HG02759 (cell line): ENCODE results near the gene F2.

Source experiments
- ATAC-seq: cut with Tn5 transposase; IDR thresholded peaks from one replicate; pipeline ENCODE4 v1.9.1; 2021; ENCODE audit warnings: mild to moderate bottlenecking, moderate library complexity; ENCODE audit not compliant: unreplicated experiment

Gene F2

DNA sequence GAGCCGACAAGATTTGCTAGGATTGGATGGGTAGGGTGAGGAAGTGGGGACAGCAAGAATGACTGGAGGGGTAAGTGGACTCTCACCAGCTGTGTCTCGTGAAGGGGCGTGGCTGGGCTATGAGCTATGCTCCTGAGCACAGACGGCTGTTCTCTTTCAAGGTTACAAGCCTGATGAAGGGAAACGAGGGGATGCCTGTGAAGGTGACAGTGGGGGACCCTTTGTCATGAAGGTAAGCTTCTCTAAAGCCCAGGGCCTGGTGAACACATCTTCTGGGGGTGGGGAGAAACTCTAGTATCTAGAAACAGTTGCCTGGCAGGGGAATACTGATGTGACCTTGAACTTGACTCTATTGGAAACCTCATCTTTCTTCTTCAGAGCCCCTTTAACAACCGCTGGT is 19.9 kb downstream of the F2 start:
- ATAC-seq = no peak

DNA sequence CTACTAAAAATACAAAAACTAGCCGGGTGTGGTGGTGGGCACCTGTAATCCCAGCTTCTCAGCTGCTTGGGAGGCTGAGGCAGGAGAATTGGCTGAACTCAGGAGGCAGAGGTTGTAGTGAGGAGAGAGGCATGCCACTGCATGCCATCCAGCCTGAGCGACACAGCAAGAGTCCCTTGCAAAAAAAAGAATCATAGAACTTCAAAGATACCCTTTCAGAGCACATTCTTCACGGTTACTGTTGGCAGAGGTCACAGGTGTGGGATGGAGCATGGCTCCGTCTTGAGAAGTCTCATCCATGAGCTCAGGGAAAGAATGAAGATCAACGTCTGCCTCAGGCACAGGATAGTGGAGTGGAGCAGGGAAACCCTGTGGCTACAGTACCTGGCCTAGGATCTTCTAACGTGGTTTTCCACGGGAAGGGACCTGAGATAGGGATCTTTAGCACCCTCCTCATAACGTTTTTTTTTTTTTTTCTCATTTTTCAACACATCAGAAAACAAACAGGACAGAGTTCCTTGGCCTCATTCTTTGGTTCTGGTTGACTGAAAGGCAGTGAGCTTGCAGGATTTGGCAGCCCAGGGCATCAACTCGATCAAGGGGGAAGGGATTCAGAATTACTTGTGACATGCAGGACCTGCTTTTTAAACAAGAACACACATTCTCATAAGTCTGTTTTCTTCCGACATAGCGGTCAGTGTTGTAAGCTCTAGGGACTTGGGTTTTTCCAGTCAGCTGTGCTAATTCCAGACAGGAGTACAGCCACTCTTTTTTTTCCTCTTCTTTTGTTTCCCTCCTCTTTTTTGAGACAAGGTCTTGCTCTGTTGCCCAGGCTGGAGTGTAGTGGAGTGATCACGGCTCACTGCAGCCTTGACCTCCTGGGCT is 22.8 kb downstream of the F2 start:
- no peak for ATAC-seq

DNA sequence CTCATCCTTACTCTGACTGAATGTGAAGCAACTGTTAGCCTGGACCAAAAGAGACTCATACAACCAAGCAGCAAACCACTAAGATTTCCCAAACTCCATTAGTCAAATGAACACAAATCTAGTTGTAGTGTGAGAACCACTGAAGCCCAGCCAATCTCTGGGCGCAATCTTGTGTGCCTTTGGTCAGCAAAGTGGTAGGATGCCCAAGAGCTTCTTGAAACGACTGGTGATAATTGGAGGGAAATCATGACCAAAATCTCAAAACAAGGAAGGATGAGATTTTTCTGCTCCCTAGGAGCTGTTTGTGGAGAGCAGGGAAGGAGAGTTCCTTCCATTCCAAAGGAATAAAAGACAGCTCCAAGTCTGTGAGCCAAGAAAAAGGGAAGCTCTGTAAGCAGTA is 24.0 kb downstream of the F2 start:
- no peak for ATAC-seq

DNA sequence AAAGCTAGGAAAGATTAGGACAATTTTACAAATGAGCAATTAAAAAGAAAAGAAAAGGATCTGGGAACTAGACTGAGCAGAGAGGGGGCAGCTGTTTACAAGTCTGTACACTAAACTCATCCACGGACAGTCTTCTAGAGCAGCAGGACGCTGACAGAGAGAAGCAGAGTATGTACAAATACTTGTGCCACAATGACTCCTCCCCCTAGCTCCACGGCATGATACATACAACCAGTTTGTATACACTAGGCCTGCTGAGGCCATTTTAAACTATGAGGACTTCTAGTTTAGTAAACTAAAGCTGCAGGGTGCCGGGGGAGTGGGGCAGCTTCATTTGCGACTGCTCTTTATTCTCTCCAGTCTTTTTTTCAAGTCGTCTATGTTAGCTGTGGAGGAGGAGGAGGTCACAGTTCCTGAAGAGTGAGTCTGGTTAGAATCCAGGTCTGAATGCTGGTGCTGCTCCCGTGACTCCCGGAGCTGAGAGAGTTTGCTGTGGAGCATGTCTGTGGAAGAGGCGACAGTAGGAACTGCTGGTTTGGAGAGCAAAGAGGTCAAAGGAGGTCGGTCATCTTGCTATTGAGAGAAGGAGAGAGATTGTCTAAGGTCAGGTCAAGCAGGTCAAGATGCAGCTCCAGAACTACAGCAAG is 24.8 kb downstream of the F2 start:
- no peak for ATAC-seq

DNA sequence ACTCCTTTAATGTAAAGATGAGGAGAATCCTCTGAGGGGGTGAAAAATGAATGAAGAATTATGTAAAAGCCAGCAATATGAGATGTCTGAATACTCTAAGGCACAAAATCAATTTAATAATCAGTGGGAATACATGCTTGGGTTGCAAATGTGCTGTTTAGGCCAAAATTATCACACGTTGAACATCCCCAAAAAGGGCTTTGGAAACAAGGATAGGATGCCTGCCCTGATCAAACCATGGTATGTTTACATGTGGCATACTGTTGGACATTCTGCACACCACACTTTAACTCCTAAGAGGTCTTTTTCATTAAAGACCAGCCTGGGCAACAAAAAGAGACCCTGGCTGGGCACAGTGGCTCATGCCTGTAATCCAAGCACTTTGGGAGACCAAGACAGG is 26.3 kb downstream of the F2 start:
- no peak for ATAC-seq

DNA sequence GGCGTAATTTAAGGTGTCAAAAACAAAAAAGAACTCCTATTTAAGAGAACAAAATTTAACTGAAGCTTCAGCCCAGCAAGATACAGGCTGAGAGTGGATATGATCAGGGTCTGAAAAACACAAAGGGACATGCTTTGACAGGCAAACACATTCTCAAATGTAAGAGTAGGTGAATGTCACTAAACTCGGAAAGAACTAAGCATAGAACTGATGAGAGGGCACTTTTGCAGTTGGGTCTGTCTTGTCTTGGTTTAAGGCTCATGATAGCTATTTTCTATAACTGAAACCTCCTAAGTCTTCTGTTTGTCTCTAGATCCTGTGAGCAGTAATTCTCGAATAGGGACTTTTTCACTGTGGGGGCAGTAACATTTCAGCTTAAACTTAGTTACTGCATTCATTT is 27.0 kb downstream of the F2 start:
- no peak for ATAC-seq

DNA sequence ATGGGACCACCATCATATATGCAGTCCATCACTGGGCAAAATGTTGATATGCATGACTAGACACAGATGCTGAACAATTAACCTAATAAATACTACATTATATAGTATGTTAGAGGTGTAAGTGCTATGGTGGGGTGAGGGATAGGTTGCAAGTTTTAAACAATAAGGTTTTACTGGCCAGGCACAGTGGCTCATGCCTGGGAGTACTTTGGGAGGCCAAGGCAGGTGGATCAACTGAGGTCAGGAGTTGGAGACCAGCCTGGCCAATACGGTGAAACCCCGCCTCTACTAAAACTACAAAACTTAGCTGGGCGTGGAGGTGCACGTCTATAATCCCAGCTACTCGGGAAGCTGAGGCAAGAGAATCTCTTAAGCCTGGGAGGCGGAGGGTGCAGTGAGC is 28.1 kb downstream of the F2 start:
- ATAC-seq = no peak

DNA sequence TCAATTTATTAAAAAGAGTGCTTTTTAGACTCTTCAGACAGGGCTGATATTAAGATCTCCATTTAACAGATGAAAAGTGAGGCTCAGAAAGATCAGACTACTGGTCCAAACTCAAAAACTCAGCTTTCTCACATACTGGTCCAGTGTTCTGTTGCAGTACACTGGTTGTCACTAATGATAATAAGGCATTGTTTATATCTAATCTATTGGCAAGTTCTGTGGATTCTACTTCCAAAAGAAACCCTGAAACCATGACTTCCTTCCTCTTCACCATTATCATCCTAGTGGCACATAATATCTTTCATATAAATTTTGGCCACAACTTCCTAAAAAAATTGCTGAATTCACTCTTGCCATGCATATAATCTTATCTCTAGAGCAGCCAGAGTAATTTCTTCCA is 36.9 kb downstream of the F2 start:
- ATAC-seq = no peak

DNA sequence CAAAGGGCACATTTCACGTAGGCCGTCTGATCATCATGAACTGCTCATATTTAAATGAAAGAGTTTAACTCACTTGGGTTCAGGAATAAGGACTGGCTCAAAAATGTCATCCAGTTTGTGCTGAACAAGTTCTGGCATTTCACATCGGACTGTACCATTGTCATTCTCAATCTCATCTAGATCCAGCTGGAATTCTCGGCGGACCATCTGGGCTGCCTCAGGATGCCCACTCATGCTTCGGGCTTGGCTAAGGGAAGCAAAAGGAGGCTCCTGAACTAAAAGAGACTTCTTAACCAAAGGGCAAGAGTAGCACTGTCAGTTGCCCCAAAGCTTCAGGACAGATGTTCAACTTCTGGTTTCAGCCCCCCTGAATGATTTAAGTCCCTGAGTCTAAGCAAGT is 40.2 kb downstream of the F2 start:
- no peak for ATAC-seq

DNA sequence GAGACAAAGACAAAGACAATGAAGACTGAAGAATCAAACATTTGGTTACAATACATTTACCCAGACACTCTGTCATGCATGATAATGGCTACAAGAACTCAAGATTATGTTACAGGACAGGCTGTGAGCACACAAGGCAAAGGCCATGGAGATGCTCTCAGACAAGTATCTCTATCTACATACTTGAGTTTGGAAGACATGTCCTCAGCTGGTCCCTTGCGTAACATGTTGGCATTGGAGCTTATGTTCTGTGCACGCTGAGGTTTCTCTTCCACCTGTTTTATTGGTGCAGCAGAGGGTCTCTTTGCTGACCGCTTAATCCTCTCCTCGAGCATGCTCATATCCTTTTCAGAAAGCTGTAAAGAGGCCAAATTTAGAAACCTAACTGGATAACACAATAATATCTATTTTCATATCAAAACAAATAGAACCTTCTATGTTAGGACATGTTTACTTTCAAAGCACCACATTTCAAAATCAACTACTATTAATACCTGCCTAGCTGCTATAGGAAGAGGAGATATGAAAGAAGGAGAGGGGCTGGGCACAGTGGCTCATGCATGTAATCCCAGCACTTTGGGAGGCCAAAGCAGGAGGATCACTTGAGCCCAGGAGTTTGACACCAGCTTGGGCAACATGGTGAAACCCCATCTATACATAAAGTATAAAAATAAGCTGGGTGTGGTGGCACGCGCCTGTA is 41.6 kb downstream of the F2 start:
- no peak for ATAC-seq

DNA sequence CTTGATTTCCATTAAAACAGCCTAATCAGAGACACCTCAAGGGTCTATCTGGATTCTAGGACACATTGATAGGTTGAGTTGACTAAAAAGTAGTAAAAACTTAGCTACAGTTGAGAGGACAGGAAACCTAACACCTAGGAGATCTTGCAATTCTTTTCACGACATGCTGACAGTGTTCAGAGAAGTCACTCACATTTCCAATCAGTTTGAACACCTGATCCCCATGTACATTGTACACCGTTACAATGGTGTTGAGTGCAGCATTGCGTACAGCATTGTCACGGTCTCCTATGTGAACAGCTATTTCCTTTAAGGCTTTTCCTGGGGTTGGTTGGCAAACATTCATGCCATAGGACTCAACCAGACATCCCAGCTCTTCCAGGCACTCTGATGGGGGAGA is 42.8 kb downstream of the F2 start:
- ATAC-seq = no peak

DNA sequence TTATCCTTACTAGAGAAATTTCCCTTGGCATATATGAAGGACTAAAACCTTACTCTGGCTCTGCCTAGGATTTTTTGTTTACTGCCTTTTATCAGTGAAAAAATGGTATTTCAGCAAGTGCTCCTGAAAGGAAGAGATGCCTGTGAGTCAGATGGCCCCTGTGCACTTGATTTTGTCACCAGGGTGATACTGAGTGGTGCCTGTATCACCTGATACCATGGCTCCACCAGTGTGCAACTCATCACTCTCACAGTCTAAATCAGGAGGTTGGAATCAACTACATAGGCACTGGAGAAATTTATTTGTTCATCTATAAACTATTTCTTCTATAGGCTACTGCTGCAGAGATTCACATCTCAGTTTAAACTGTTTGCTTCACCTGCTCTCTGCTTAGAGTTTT is 43.2 kb downstream of the F2 start:
- ATAC-seq = no peak

DNA sequence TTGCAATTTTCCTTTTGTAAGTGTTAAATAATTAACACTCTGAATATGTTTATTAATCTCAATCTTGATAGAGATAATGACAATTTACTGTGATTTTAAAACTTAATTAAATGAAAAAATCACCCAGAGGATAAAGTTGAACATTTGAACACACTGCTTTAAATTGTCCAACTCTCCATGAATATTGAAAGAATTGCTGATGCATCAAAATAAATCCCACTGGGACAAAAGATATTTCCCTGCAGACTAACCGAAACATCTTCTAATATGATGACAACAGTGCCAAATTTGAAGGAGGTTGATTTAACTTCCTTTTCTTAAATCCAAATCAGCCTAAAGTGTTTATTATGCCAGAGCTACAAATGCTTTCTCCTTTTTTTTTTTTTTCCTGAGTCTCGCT is 47.6 kb downstream of the F2 start:
- ATAC-seq = no peak

DNA sequence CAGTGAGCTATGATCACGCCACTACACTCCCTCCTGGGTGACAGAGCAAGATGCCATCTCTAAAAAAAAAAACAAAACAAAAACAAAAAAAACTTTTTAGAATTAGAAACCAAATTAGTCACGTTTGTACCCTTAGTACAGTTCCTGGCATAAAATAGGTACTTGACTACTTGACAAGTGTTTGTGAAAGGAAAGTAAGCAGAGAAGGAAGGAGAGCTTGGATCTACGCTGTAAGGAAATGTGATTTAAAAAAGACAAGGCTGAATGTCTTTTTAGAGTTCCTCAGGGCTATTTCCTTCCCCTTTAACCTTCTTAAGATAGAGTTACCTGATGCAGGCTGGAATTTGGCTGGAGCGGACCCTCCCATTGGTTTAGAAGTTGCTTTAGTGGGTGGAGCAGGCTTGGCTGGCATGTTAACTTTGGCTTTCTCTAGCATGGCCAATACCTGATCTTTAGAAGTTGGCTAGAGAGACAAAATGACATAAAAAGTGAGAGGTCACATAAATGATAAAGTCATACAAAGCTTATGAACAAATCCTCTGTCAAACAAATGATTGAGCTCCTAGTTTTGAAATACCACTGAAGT is 50.7 kb downstream of the F2 start:
- no peak for ATAC-seq

DNA sequence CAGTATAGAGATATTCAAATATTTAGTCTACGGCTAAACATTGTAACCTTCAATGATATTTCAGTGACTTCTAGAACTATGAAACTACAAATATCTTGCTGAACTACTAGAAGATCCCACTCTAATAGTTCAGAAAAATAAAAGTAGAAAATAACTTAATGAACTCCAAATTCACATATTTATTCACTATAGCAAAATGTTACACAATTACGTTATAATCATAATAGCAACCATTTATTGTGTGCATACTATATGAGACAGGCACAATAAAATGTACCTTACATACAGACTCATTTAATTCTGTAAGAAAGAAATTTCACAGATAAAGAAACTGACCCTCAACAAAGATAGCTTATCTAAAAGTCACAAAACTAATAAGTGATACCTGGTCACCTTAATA is 57.9 kb downstream of the F2 start:
- no peak for ATAC-seq

DNA sequence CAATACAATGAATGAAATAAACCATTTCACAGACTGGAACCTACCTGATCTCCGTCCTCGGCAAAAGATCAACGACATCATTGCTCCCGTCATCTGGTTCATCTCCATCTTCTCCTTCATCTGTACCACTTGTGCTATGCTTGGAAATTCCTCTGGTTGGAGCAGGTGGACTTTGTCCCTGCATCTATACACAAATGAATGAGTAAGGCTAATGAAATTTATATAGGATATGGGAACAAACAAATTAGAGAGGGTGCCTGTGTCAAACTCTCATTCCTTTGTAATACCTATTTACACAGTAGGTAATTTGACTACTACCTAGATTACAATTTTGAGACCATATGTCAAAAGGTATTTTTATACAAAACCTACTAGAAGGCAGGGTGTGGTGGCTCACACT is 59.4 kb downstream of the F2 start:
- ATAC-seq = no peak
